CD14-positive monocyte (primary cell): ENCODE results near the gene C1orf185. TPM values are rescaled to one million over a fixed set of nuclear protein-coding genes. Genes with fewer than 3 reads are reported as not detected.

Experiments used
- DNase-seq, 3 donors: peaks; one replicate each; pipeline ENCODE4 v3.0.0-alpha.2; 2011 to 2022
- H2AFZ ChIP-seq: 2 replicates; pipeline ENCODE4 v1.6.0; 2012; ENCODE audit warnings: mild to moderate bottlenecking, low read depth, low read length, inconsistent platforms; ENCODE audit not compliant: insufficient read depth, poor library complexity, severe bottlenecking
- H3K27ac ChIP-seq, 2 donors: 1 replicate in 1 of 2; 2 replicates in 1 of 2; pipeline ENCODE4 v1.5.1; 2012 to 2013; ENCODE audit warnings: low read length in 2 of 2, control low read depth in 1 of 2, inconsistent platforms in 1 of 2, low read depth in 1 of 2, mild to moderate bottlenecking in 1 of 2
- H3K27me3 ChIP-seq, 2 donors: one replicate each; pipeline versions ENCODE4 v1.6.0 to v1.6.1; 2011 to 2013; ENCODE audit warnings: low read length in 2 of 2; ENCODE audit not compliant: control insufficient read depth in 2 of 2, insufficient read depth in 2 of 2
- H3K36me3 ChIP-seq, 2 donors: replicated peaks in 1 of 2; 1 replicate in 1 of 2; 2 replicates in 1 of 2; pipeline versions ENCODE4 v1.5.1 to v1.6.1; 2012 to 2013; ENCODE audit warnings: low read length in 2 of 2, control low read depth in 1 of 2, inconsistent platforms in 1 of 2, mild to moderate bottlenecking in 1 of 2; ENCODE audit not compliant: insufficient read depth in 2 of 2, control insufficient read depth in 1 of 2
- H3K4me1 ChIP-seq, 2 donors: 1 replicate in 1 of 2; 2 replicates in 1 of 2; pipeline versions ENCODE4 v1.5.1 to v1.6.1; 2012 to 2013; ENCODE audit warnings: low read length in 2 of 2, control low read depth in 1 of 2, inconsistent platforms in 1 of 2, mild to moderate bottlenecking in 1 of 2, moderate library complexity in 1 of 2; ENCODE audit not compliant: insufficient read depth in 2 of 2, control insufficient read depth in 1 of 2
- H3K4me2 ChIP-seq: replicated peaks from 2 replicates; pipeline ENCODE3; 2012; ENCODE audit warnings: low read length, moderate library complexity, mild to moderate bottlenecking; ENCODE audit not compliant: poor library complexity, severe bottlenecking; ENCODE audit errors: extremely low read depth
- H3K4me3 ChIP-seq, 3 experiments: fragments of 200-600 bp in 1 of 3; sonication (generic) in 1 of 3; replicated peaks in 1 of 3; 1 replicate in 2 of 3; 2 replicates in 1 of 3; pipeline ENCODE4 v1.5.1; 2011 to 2013; ENCODE audit warnings: low read length in 3 of 3, mild to moderate bottlenecking in 3 of 3, control low read depth in 2 of 3, low read depth in 2 of 3, inconsistent platforms in 1 of 3, moderate library complexity in 1 of 3
- H3K79me2 ChIP-seq: 2 replicates; pipeline ENCODE4 v1.6.0; 2012; ENCODE audit warnings: mild to moderate bottlenecking, control low read depth, inconsistent platforms, low read length, moderate library complexity; ENCODE audit not compliant: insufficient read depth
- H3K9ac ChIP-seq: 2 replicates; pipeline ENCODE4 v1.6.0; 2017; ENCODE audit warnings: low read length, mild to moderate bottlenecking; ENCODE audit not compliant: insufficient read depth, poor library complexity, severe bottlenecking
- H3K9me3 ChIP-seq, 2 donors: replicated peaks in 1 of 2; 1 replicate in 1 of 2; 2 replicates in 1 of 2; pipeline versions ENCODE4 v1.5.1 to v1.6.1; 2012 to 2013; ENCODE audit warnings: low read length in 2 of 2, control low read depth in 1 of 2; ENCODE audit not compliant: control insufficient read depth in 1 of 2, insufficient read depth in 1 of 2
- H4K20me1 ChIP-seq: 2 replicates; pipeline ENCODE4 v1.6.0; 2012; ENCODE audit warnings: mild to moderate bottlenecking, low read length, control low read depth, moderate library complexity; ENCODE audit not compliant: insufficient read depth
- H3K27ac Mint-ChIP-seq, 7 donors: one replicate each; pipeline ENCODE4 v1.8.0; 2020; ENCODE audit warnings: mild to moderate bottlenecking in 7 of 7, mixed read lengths in 7 of 7, moderate library complexity in 6 of 7, inconsistent platforms in 2 of 7
- H3K27me3 Mint-ChIP-seq, 3 donors: one replicate each; pipeline ENCODE4 v1.8.0; 2021 to 2022; ENCODE audit warnings: low read depth in 3 of 3, mild to moderate bottlenecking in 3 of 3, mixed read lengths in 3 of 3, moderate library complexity in 3 of 3, inconsistent platforms in 1 of 3
- H3K36me3 Mint-ChIP-seq, 2 donors: one replicate each; pipeline ENCODE4 v1.8.0; 2020; ENCODE audit warnings: mixed read lengths in 2 of 2, inconsistent platforms in 1 of 2, mild to moderate bottlenecking in 1 of 2
- H3K4me1 Mint-ChIP-seq: one replicate; pipeline ENCODE4 v1.8.0; 2020; ENCODE audit warnings: mild to moderate bottlenecking, mixed read lengths
- H3K4me3 Mint-ChIP-seq, 2 donors: one replicate each; pipeline ENCODE4 v1.8.0; 2020; ENCODE audit warnings: mild to moderate bottlenecking in 2 of 2, mixed read lengths in 2 of 2, moderate library complexity in 1 of 2
- H3K9me3 Mint-ChIP-seq, 7 donors: one replicate each; pipeline ENCODE4 v1.8.0; 2020 to 2022; ENCODE audit warnings: mixed read lengths in 7 of 7, mild to moderate bottlenecking in 6 of 7, moderate library complexity in 6 of 7, inconsistent platforms in 2 of 7
- CTCF ChIP-seq: fragments of 200-600 bp; IDR thresholded peaks from one replicate; pipeline ENCODE4 v1.8.0; 2022; ENCODE audit warnings: antibody characterized with exemption, mild to moderate bottlenecking
- WGBS: methylation state at CpG from one replicate; pipeline ENCODE4 v1.1.5; 2013; ENCODE audit warnings: missing lambda C conversion rate; ENCODE audit not compliant: insufficient coverage; 5-methylcytosine and 5-hydroxymethylcytosine counted together
- intact Hi-C, 2 donors: fragments of 100-400 bp; cut with micrococcal nuclease; formaldehyde crosslinking; loops; one replicate each; pipeline versions ENCODE4 v1.15.0 to v1.15.1; 2023
- polyA plus RNA-seq, 3 donors: library from polyadenylated mRNA; depleted of rRNA in 1 of 3; unstranded in 2 of 3; stranded (reverse) in 1 of 3; fragments of 300-500 nt in 2 of 3; fragments of >200 nt in 1 of 3; fragmentation: Illumina TruSeq in 2 of 3; gene quantifications; 1 replicate in 2 of 3; 2 replicates in 1 of 3; pipeline ENCODE4 v1.2.3, GENCODE V29; 2012 to 2021

C1orf185 gene
- polyA plus RNA-seq, 3 donors = not detected

- H3K27me3 ChIP-seq = no peaks in the 10 kb centered on the region
- intact Hi-C loops = loop anchor here in 1 of 2 donors (2.0 to 5.0 kb wide), 2 partner anchors 102 to 106 kb away; no protein-coding TSS in a partner anchor
- H3K36me3 ChIP-seq = no peaks in the 10 kb centered on the region
- H3K9ac ChIP-seq = no peak overlapping the region
- H3K9me3 ChIP-seq = no peaks in the 10 kb centered on the region
- peak; percentile 15 to 56 (median 36) for DNase-seq
- no peak overlapping the region for H3K4me3 Mint-ChIP-seq
- H4K20me1 ChIP-seq = no peaks in the 10 kb centered on the region
- peaks cover 0 to 6% of the 10 kb centered on the region in 2 donors for H3K4me1 ChIP-seq
- no peak overlapping the region for H3K27ac Mint-ChIP-seq
- TF ChIP-seq CTCF = no peak
- H3K4me2 ChIP-seq = no peak overlapping the region
- H3K36me3 Mint-ChIP-seq = no peaks in the 10 kb centered on the region
- H3K4me3 ChIP-seq = no peak overlapping the region
- H2AFZ ChIP-seq = no peak overlapping the region
- H3K4me1 Mint-ChIP-seq = no peaks in the 10 kb centered on the region
- H3K27me3 Mint-ChIP-seq = peaks cover 0 to 3% (median 2%) of the 10 kb centered on the region in 3 donors
- no CpG with 5 or more reads among the region's 1 CpG for WGBS
- H3K79me2 ChIP-seq = no peaks in the 10 kb centered on the region
- peaks cover 0 to 3% (median 0%) of the 10 kb centered on the region in 7 donors for H3K9me3 Mint-ChIP-seq
- H3K27ac ChIP-seq = no peak overlapping the region
These were observed 88.9 kb downstream of the C1orf185 start for GRCh38 chr1:51190961-51191360.

GRCh38 chr1:51192213-51192843 is 90.3 kb downstream of the C1orf185 start:
- peak; percentile 91 for TF ChIP-seq CTCF

More at GRCh38 chr1:51192213-51192843, 90.3 kb downstream of the C1orf185 start:
- 61% methylated on average over 3 of the region's 3 CpGs for WGBS
- no peak overlapping the region for H3K9ac ChIP-seq
- H3K4me1 ChIP-seq = peaks cover 0 to 6% of the 10 kb centered on the region in 2 donors
- peaks cover 0 to 3% (median 0%) of the 10 kb centered on the region in 7 donors for H3K9me3 Mint-ChIP-seq
- no peaks in the 10 kb centered on the region for H3K27me3 ChIP-seq
- H3K36me3 ChIP-seq = no peaks in the 10 kb centered on the region
- no peak overlapping the region for H3K4me3 ChIP-seq
- H3K27ac ChIP-seq = no peak overlapping the region
- H3K27me3 Mint-ChIP-seq = peaks cover 0 to 3% (median 0%) of the 10 kb centered on the region in 3 donors
- no peak overlapping the region for H2AFZ ChIP-seq
- H4K20me1 ChIP-seq = no peaks in the 10 kb centered on the region
- no peak overlapping the region for H3K27ac Mint-ChIP-seq
- no peaks in the 10 kb centered on the region for H3K9me3 ChIP-seq
- no peaks in the 10 kb centered on the region for H3K4me1 Mint-ChIP-seq
- no peak overlapping the region for H3K4me2 ChIP-seq
- no peak overlapping the region for H3K4me3 Mint-ChIP-seq
- intact Hi-C loops = loop anchor here in 1 of 2 donors (5.0 kb wide), 1 partner anchor 105 kb away; no protein-coding TSS in a partner anchor
- DNase-seq = peak; percentile 47 to 78 (median 63)
- H3K36me3 Mint-ChIP-seq = no peaks in the 10 kb centered on the region
- no peaks in the 10 kb centered on the region for H3K79me2 ChIP-seq
